ENCODE data around the gene PIGR. TPM values are rescaled to one million over a fixed set of nuclear protein-coding genes. Genes with fewer than 3 reads are reported as not detected.

PIGR gene
- total RNA-seq, 6 donors from 2014 or later, result 396 to 1,034 (median 618) TPM

GRCh38 chr1:206895325-206895724 is 50.9 kb downstream of the PIGR start:
- Histone ChIP-seq H3K9me3 (no peaks in the 10 kb centered on the region), H3K4me3 (no peak overlapping the region), H3K4me1 (peaks cover 21 to 35% (median 25%) of the 10 kb centered on the region in 4 donors), H3K27ac (peak overlapping the region in 2 of 4 donors; percentile 44 to 63), H3K27me3 (no peaks in the 10 kb centered on the region), H3K36me3 (no peaks in the 10 kb centered on the region)
- WGBS, 2 donors, result 87 to 91% methylated on average over 3 of the region's 3 CpGs
- no peak for TF ChIP-seq EP300 (IDR thresholded peaks at IDR 0.05)
- TF ChIP-seq POLR2AphosphoS5 (IDR thresholded peaks at IDR 0.05), result no peak
- no peak for TF ChIP-seq POLR2A (IDR thresholded peaks at IDR 0.05)
- TF ChIP-seq, protein P1, sequence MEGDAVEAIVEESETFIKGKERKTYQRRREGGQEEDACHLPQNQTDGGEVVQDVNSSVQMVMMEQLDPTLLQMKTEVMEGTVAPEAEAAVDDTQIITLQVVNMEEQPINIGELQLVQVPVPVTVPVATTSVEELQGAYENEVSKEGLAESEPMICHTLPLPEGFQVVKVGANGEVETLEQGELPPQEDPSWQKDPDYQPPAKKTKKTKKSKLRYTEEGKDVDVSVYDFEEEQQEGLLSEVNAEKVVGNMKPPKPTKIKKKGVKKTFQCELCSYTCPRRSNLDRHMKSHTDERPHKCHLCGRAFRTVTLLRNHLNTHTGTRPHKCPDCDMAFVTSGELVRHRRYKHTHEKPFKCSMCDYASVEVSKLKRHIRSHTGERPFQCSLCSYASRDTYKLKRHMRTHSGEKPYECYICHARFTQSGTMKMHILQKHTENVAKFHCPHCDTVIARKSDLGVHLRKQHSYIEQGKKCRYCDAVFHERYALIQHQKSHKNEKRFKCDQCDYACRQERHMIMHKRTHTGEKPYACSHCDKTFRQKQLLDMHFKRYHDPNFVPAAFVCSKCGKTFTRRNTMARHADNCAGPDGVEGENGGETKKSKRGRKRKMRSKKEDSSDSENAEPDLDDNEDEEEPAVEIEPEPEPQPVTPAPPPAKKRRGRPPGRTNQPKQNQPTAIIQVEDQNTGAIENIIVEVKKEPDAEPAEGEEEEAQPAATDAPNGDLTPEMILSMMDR (IDR thresholded peaks at IDR 0.05), result no peak
- DNase-seq (no peak), ATAC-seq (ENCODE audit: low FRiP score in 2 of 2) (no peak)

GRCh38 chr1:206893380-206893779 is 52.9 kb downstream of the PIGR start:
- TF ChIP-seq EP300 (IDR thresholded peaks at IDR 0.05) (no peak), POLR2AphosphoS5 (IDR thresholded peaks at IDR 0.05) (no peak), POLR2A (IDR thresholded peaks at IDR 0.05) (no peak)
- TF ChIP-seq, protein P1 (IDR thresholded peaks at IDR 0.05), result no peak
- 68 to 77% methylated on average over 2 of the region's 2 CpGs for WGBS, 2 donors
- Histone ChIP-seq H3K27me3 (no peaks in the 10 kb centered on the region), H3K4me1 (peaks cover 22 to 35% (median 29%) of the 10 kb centered on the region in 4 donors), H3K36me3 (no peaks in the 10 kb centered on the region), H3K27ac (no peak overlapping the region), H3K9me3 (no peaks in the 10 kb centered on the region), H3K4me3 (no peak overlapping the region)
- DNase-seq (no peak), ATAC-seq (ENCODE audit: low FRiP score in 2 of 2) (no peak)

DNA sequence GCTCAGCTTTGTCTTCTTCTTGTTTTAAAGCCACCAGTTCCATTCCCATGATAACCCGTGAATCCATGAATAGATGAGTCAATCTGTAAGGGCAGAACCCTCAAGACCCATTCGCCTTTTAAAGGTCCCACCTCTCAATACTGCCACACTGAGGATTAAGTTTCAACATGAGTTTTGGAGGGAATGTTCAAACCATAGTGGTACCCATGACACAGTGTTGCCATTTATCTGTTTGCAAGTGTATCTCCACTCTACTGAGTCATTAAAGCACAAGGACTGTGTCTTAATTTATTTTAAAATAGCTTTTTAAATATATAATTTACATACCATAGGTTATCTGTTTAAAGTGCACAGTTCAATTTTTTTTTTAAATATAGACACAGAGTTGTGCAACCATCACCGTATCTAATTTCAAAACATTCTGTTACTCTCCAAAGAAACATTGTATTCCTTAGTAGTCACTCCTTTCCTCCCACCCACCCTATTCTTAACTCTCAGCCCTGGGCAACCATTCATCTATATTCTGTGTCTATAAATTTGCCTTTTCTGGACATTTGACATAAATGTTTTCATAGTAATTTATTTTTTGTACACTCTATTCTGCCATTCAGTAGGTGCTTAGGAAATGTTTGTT is 53.8 kb downstream of the PIGR start:
- 68 to 72% methylated on average over 3 of the region's 3 CpGs for WGBS, 2 donors
- no peak for TF ChIP-seq POLR2AphosphoS5 (IDR thresholded peaks at IDR 0.05)
- H3K36me3 ChIP-seq, result no peaks in the 10 kb centered on the region
- DNase-seq (no peak), ATAC-seq (ENCODE audit: low FRiP score in 2 of 2) (no peak)
- no peaks in the 10 kb centered on the region for H3K27me3 ChIP-seq
- no peak overlapping the region for H3K27ac ChIP-seq
- no peak overlapping the region for H3K4me3 ChIP-seq
- H3K4me1 ChIP-seq, result peaks cover 22 to 32% (median 29%) of the 10 kb centered on the region in 4 donors
- H3K9me3 ChIP-seq, result no peaks in the 10 kb centered on the region

DNA sequence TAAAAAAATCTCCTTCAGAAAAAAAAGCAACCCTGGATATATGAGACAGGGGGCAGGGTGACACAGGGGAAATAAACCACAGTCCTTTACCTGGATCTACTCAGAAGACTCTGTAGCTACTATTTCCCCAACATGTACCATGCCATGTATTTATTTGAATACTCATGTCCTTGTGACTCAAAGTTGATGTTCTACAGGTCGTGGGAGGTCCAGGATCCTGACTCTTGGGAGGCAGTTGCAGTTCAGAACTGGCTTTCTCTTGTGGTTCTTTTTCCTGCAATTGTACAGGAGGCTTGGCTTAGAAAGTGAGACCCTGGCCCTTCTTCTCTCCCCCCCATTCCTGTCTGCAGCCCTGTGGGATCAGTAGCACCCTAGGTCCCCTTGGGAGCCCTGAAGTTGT is 54.9 kb downstream of the PIGR start:
- no peaks in the 10 kb centered on the region for H3K36me3 ChIP-seq
- ATAC-seq (ENCODE audit: low FRiP score in 2 of 2) (no peak), DNase-seq (no peak)
- H3K27me3 ChIP-seq, result no peaks in the 10 kb centered on the region
- H3K4me3 ChIP-seq, result no peak overlapping the region
- WGBS, 2 donors, result 69 to 95% methylated on average over 1 of the region's 1 CpG
- TF ChIP-seq POLR2AphosphoS5 (IDR thresholded peaks at IDR 0.05), result no peak
- TF ChIP-seq, protein P1 (IDR thresholded peaks at IDR 0.05), result no peak
- no peak for TF ChIP-seq POLR2A (IDR thresholded peaks at IDR 0.05)
- no peak for TF ChIP-seq EP300 (IDR thresholded peaks at IDR 0.05)
- no peaks in the 10 kb centered on the region for H3K9me3 ChIP-seq
- peaks cover 22 to 29% (median 27%) of the 10 kb centered on the region in 4 donors for H3K4me1 ChIP-seq
- H3K27ac ChIP-seq, result peak overlapping the region in 1 of 4 donors; percentile 27

- peak in 2 of 4 donors; percentile 89 to 93 for TF ChIP-seq EP300 (IDR thresholded peaks at IDR 0.05)
- TF ChIP-seq POLR2AphosphoS5 (IDR thresholded peaks at IDR 0.05), result peak; percentile 23 to 83
- no peak for TF ChIP-seq POLR2A (IDR thresholded peaks at IDR 0.05)
- ATAC-seq (ENCODE audit: low FRiP score in 2 of 2) (peak; percentile 54 to 78), DNase-seq (peak in 1 of 2 donors; percentile 53)
- Histone ChIP-seq H3K27ac (peak overlapping the region in 2 of 4 donors; percentile 7 to 53), H3K27me3 (no peaks in the 10 kb centered on the region), H3K4me1 (peaks cover 16 to 20% (median 18%) of the 10 kb centered on the region in 4 donors), H3K4me3 (no peak overlapping the region), H3K36me3 (no peaks in the 10 kb centered on the region), H3K9me3 (no peaks in the 10 kb centered on the region)
- WGBS, 2 donors, result 39 to 61% methylated on average over 15 of the region's 15 CpGs
These were observed 55.9 kb downstream of the PIGR start for GRCh38 chr1:206890125-206891060.
